GM10266 (cell line): ENCODE results near the gene UBE2Z.

Source experiments
- DNase-seq: peaks from one replicate; pipeline ENCODE4 v3.0.0; 2012; ENCODE audit errors: extremely low spot score
- TF ChIP-seq, protein P1 (sequence below): IDR thresholded peaks from 2 replicates; pipeline ENCODE4 v1.5.1; 2012; ENCODE audit warnings: mild to moderate bottlenecking, low read depth; ENCODE audit not compliant: control insufficient read depth, insufficient read depth; ENCODE audit errors: missing control alignments

The UBE2Z gene

DNA sequence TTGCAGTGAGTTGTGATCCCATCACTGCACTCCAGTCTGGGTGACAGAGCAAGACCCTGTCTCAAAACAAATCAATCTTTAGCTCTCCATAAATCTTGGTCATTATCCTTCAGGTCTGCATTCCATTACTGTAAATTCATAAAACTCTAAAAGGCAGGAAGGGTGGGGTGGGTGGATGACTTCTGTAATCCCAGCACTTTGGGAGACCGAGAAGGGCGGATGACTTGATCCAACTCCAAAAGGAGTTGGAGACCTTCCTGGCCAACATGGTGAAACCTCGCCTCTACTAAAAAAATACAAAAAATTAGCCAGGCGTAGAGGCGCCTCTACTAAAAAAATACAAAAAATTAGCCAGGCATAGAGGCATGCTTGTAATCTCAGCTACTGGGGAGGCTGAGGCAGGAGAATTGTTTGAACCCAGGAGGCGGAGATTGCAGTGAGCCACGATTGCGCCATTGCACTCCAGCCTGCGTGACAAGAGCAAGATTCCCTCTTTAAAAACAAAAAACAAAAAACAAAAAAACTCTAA is 2.2 kb upstream of the UBE2Z start:
- TF ChIP-seq, protein P1, sequence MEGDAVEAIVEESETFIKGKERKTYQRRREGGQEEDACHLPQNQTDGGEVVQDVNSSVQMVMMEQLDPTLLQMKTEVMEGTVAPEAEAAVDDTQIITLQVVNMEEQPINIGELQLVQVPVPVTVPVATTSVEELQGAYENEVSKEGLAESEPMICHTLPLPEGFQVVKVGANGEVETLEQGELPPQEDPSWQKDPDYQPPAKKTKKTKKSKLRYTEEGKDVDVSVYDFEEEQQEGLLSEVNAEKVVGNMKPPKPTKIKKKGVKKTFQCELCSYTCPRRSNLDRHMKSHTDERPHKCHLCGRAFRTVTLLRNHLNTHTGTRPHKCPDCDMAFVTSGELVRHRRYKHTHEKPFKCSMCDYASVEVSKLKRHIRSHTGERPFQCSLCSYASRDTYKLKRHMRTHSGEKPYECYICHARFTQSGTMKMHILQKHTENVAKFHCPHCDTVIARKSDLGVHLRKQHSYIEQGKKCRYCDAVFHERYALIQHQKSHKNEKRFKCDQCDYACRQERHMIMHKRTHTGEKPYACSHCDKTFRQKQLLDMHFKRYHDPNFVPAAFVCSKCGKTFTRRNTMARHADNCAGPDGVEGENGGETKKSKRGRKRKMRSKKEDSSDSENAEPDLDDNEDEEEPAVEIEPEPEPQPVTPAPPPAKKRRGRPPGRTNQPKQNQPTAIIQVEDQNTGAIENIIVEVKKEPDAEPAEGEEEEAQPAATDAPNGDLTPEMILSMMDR = no peak
- DNase-seq = no peak

DNA sequence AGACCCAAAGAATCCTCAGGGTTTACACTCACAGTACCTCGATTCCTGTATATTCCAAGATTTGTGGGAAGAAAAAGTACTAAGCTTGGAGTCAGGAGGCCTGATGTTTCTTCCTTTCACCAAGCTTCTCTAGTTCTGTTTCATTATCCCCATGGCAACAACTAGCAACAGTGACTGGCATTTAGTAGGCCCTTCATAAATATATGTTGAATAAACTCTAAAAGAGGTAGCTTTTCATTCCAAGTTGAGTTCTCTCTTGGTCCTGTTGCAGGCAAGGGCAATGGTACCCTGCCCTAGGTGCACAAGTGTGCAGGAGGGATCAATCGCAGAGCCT is 527 bp upstream of the UBE2Z start:
- no peak for DNase-seq
- TF ChIP-seq, protein P1 = no peak

DNA sequence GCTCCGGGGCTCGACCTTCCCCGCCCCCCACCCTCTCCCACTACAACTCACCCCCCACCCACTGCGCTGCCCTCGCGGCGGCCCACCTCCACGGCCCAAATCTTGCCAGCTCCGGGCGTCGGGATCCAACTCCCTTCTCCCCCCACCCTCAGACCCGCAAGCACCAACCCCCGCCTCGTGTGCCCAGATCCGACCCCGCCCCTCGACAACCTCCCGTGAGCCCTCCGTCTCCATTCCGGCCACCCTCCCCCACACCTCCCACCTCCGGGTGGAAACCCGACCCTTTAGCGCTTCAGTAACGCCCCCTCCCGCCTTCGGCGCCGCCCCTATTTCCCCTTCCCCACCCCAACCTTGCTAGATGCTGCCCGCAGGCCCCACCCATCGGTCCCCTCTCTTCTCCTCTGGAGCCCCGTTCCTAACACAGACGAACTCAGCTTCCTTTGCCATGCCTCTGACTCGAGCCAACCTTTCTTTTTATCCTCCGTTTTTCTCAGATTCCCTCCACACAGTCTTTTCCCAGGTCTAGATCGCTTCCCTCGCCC is 717 bp downstream of the UBE2Z start:
- DNase-seq = peak; percentile 91
- TF ChIP-seq, protein P1 = no peak

DNA sequence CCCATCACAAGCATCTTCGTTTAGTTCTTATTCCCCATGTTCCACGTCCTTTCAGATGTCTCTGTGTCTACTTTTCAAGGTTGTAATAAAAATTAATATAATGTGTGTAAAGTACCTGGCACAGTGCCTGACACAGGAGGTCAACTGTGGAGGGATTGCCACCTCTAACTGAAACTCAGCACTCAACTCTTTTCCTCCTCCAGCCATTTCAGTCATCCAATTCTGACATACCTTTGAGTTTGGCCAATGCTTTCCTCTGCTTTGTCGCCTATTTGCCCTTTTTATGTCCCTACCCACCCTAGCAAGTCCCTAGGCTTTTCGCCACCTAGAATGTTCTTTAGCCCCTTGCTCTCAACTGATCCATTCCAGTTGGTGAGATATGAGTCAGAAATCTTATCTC is 1.6 kb downstream of the UBE2Z start:
- no peak for DNase-seq
- TF ChIP-seq, protein P1 = no peak

DNA sequence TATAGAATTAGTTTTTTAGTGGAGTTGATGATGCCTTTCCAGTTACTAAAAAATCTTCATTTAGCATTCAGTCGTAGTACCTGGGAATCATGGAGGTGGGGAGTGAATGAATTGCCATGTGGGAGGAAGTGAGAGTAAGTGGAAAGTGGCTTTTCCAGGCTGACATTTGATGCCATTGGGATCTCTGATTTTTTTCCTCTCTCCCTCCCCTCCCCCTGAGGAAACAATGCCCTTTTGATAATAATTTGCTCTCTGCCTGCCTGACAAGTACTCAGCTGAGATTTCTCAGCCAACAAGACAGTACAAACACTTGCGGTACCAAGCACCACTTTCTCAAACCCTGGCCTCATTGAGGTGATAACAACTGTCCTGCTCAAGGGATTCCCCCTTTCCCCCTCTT is 2.2 kb downstream of the UBE2Z start:
- TF ChIP-seq, protein P1 = no peak
- DNase-seq = no peak

DNA sequence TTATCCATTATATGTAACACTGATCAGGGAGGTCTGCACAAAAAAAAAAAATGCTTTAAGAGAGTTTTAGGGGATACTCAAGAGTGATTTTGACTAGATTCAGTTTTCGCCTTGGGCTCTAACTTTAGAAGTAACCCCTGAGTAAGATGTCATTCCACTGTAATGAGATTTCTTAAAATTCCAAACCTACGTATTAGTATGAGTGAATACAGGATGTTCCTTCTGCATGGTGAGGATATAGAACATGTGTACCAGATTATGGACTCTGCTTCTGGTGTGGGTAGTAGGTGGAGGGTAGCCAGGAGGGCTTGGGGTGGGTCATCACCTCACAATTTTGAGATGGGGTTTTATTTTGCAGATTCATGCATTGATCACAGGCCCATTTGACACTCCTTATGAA is 4.3 kb downstream of the UBE2Z start:
- TF ChIP-seq, protein P1 = no peak

DNA sequence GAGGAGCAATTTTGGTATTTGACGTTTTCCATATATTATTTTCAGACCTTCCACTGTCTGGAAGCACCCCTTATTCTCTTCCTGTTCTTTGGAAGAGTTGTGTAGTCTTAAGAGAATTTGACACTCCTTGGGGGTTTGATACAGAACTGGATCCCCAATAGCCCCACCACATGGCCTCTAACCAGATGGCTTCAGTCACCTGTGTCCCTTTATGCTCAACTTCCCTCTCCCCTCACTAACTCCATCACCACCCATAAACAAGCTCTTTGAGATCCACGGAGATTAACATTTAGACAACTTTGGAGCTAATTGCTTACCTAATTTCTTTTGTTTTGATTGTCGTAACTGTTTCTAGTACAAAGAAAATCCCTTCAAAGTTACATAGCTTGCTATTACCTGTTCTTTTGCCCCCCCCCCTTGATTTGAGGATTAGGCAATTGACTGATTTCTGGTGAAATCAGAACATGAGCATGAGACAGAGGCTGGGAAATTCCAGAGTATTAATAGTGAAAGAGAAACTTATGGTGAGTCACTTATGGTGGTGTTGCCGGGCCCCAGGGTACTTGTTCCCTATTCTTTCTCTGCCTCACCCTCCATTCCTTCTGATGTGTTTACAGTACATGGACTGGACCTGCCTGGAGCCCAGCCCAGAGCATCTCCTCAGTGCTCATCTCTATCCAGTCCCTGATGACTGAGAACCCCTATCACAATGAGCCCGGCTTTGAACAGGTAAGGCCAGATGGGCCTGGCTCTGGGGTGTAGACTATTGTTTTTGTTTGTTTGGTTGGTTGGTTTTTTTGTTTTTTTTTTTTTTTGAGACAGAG is 7.5 kb downstream of the UBE2Z start:
- TF ChIP-seq, protein P1 = no peak
- peak; percentile 69 for DNase-seq

More for the DNA sequence above, 4.3 kb downstream of the UBE2Z start:
- no peak for DNase-seq
